ENCODE data around the gene PCCA. TPM values are rescaled to one million over a fixed set of nuclear protein-coding genes. Genes with fewer than 3 reads are reported as not detected.
"Not testable (repeated sequence)": the region's sequence is repeated elsewhere in the genome, so short reads cannot be mapped to it uniquely, and the experiment has no call there.

Gene PCCA, protein sequence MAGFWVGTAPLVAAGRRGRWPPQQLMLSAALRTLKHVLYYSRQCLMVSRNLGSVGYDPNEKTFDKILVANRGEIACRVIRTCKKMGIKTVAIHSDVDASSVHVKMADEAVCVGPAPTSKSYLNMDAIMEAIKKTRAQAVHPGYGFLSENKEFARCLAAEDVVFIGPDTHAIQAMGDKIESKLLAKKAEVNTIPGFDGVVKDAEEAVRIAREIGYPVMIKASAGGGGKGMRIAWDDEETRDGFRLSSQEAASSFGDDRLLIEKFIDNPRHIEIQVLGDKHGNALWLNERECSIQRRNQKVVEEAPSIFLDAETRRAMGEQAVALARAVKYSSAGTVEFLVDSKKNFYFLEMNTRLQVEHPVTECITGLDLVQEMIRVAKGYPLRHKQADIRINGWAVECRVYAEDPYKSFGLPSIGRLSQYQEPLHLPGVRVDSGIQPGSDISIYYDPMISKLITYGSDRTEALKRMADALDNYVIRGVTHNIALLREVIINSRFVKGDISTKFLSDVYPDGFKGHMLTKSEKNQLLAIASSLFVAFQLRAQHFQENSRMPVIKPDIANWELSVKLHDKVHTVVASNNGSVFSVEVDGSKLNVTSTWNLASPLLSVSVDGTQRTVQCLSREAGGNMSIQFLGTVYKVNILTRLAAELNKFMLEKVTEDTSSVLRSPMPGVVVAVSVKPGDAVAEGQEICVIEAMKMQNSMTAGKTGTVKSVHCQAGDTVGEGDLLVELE
- 14.2 and 14.9 TPM in 2 replicates for polyA plus RNA-seq (2014; cell fraction: cytosol; rRNA removed)
- polyA plus RNA-seq (2014; cell fraction: nucleus; rRNA removed) = 22.7 and 24.6 TPM in 2 replicates

- DNase-seq (ENCODE audit: low spot score) = peak; percentile 94
Measured at GRCh38 chr13:100088644-100089464, at the start of gene PCCA. Gene PCCA (plus strand): TSS chr13:100089093. CDS start chr13:100089121, 28 bp downstream.

GRCh38 chr13:100039740-100040139, 49.2 kb upstream of the PCCA start:
- no peak for DNase-seq (ENCODE audit: low spot score)

GRCh38 chr13:100040196-100040595, 48.7 kb upstream of the PCCA start:
- DNase-seq (ENCODE audit: low spot score) = no peak

DNA sequence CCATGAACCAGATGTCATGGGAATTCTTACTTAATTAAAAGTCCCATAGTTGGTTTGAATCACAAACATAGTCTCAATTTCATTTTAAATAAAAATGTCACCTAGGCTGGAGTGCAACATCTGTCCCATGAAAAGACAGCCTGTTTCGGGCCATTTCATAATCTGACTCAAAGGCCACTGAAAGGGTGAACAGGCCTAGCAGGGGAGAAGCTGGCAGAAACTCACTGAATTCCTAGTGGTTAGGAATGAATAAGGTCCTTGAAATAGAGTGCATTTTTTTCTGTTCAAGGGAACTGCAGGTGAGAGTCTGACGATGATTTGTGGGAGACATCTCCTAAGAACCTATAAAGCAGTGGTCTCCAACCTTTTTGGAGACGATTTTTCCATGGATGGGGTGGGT, 44.0 kb upstream of the PCCA start:
- no peak for DNase-seq (ENCODE audit: low spot score)

DNA sequence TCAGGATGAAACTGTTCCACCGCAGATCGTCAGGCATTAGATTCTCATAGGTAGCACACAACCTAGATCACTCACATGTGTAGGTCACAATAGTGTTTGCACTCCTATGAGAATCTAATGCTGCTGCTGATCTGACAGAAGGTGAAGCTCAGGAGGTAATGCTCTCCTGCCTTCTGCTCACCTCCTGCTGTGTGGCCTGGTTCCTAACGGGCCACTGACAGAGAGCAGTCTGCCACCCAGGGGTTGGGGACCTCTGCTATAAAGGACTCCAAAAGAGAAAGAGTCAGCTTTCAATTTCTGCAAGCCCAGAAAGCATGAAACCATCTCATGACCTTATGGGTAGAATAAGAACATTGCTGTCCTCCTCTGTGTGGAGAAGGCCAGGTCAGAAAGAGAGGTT, 43.5 kb upstream of the PCCA start:
- no peak for DNase-seq (ENCODE audit: low spot score)

- no peak for DNase-seq (ENCODE audit: low spot score)
Measured at GRCh38 chr13:100051070-100051469, 37.8 kb upstream of the PCCA start.

DNA sequence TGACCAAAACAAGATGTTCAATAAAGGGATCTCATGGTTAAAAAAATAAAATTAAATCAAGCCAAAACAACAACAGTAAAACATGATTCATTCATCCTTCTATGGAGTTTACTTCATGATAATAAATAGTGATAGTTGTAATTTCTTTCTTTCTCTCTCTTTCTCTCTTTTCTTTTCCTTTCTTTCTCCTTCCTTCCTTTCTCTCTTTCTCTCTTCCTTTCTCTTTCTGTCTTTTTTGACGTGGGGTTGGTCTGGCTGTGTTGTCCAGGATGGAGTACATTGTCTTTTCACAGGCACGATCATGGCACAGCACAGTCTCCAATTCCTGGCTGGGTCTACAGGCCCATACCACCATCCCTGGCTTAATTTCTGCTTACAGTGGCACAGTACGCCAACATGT, 29.1 kb upstream of the PCCA start:
- DNase-seq (ENCODE audit: low spot score) = no peak

DNA sequence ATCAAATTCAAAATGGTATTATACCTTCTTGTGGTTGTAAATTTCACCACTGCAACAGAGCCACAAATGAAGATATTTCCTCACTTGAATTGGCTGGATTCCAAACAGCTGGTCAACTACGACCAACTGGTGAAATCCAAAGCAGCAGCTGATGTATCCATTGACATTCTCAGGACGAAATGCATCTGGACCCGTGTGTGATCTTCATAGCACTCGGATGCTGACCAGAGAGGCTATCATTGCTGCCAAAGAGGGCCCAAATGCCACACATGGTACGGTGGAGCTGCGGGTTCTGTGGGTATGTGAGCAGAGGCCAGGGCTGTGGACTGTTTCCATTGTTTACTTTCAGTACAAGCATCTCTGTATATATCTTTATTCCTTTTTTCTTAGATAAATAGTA, 25.6 kb upstream of the PCCA start:
- DNase-seq (ENCODE audit: low spot score) = no peak

GRCh38 chr13:100063906-100064305, 25.0 kb upstream of the PCCA start:
- DNase-seq (ENCODE audit: low spot score) = no peak

DNA sequence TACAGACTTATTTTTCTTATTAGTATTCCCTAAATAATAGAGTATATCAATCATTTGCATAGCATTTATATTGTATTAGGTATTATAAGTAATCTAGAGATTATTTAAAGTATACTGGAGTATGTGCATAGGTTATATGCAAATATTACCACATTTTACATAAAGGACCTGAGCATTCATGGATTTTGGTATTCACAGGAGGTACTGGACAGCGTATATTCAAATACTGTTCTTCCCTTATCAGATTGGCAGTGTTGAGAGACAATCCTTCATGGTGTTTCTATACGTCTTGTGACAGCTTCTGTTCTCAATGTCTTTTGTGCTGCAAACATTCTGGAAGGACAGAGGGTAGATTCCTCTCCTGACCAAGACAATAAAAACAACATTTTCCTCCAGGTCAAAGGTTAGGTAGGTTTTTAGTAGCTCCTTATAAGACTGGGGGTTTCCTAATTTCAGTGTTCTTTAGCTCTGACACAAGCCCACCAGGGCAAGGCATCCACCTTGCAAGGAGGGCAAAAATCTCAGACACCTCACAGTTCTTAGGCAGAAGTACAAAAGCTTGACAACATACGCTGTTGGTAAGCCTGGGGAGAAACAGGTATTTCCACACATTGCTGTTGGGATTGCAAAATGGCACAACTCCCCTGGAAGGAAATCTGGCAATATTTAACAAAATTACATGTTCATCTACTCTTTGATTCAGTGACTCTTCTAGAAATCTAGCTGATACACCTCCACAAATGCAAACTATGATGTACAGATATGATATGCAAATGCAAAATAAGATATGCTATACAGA, 20.6 kb upstream of the PCCA start:
- no peak for DNase-seq (ENCODE audit: low spot score)

DNA sequence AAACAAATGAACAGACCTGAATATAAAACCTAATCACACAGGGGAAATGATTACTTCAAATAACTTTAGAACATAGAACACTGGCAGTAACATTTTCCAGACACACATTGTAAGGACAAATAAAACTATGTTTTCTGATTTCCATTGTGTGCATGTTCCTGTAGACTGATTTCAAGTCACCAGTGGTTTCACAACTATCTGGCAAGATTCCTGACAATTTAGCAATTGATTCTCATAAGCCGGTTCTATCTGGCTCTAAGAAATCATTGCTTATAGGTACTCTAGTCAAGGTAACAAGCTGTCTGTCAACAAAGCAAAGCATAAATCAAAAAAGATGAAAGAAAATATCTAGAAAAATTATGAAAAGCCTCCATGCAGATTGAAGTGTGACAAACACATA, 19.6 kb upstream of the PCCA start:
- DNase-seq (ENCODE audit: low spot score) = no peak

DNA sequence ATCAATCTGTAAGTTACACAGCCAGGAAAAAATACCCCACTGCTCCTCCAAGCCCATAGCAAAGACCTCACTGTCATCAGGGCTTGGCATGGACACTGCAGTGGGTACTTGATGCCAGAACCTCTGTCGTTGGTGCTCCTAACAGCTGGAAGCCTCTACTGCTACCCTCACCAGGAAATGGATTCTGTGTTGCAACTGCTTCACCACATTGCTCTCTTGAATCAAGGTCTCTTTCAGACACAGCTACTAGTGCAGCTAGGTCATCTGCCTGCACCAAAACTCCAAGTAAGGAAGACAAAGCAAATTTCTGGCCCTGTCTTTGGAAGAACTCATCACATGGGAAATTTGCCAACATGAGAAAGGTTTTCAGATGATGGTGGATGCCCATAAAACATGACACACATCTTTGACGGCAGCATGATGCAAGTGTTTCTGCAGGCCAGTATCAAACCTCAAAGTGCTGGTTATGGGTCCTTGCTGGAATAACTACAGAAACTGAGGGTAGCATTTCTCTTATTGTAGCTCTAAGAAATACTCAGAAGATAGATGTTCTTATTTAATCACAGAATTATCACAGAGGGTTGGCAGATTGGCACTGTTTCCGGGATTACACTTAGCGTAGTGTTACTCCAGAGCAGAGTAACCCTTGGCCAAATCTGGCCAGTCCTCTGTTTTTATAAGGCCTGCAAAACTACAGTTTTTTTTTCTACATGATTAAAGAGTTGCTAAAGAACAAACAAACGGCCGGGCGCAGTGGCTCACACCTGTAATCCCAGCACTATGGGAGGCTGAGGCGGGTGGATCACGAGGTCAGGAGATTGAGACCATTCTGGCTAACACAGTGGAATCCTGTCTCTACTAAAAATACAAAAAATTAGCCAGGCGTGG, 12.9 kb upstream of the PCCA start:
- DNase-seq (ENCODE audit: low spot score) = no peak

DNA sequence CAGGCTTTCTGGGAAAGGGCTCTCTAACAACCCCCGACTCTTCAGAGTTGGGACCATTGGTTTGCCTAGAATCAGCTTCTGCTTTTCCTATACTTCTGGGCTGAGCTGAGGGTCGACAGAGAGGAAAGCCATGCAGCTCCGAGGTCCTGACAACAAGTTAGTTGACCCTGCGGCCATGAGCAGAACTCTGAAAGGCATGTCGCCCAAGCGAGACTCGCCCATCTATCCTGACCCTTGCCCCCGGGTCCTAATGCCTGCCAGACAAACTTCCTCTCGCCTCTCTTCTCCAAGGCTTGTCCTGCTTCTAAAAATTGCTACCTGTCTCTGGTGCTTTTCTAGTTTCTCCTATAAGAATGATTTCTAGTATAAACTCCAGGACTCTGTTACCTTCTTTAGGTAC, 9.9 kb upstream of the PCCA start:
- not testable (repeated sequence) for DNase-seq (ENCODE audit: low spot score)

GRCh38 chr13:100083401-100083800, 5.5 kb upstream of the PCCA start:
- not testable (repeated sequence) for DNase-seq (ENCODE audit: low spot score)

- DNase-seq (ENCODE audit: low spot score) = no peak
Measured at GRCh38 chr13:100088273-100088643, 635 bp upstream of the PCCA start.

GRCh38 chr13:100089465-100090032, 656 bp downstream of the PCCA start:
- DNase-seq (ENCODE audit: low spot score) = peak; percentile 34

DNA sequence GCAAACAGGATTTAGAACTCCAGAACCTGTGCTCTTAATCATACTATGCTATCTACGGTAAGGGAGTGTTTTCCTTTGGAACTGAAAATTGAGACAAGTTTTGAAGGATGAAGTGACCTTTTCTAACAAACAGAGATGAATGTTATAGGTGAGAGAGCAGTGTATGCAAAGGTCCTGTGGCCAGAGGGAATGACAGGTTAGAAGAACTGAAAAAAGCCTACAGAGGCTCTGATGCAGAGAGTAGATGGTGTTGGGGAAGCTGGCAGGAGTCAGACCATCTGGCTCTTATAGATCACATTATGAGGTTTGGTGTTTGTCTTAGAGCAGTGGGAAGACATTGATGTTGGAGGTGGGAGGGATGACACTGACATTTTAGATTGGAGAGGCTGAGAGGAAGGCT, 2.0 kb downstream of the PCCA start:
- DNase-seq (ENCODE audit: low spot score) = no peak

- DNase-seq (ENCODE audit: low spot score) = no peak
Measured at GRCh38 chr13:100091391-100091790, 2.5 kb downstream of the PCCA start.

DNA sequence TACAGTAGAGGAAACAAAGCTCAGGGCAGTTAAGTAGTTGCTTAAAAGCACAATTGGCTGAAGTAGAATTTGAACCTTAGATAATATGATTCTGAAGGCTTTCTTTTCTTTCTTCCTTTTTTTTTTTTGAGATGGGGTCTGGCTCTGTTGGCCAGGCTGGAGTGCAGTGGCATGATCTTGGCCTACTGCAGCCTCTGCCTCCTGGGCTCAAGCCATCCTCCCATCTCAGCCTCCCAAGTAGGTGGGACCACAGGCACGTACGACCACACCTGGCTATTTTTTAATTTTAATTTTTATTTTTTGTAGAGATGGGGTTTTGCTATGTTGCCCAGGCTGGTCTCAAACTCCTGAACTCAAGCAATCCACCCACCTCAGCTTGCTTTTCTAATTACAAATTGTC, 3.4 kb downstream of the PCCA start:
- DNase-seq (ENCODE audit: low spot score) = not testable (repeated sequence)

- no peak for DNase-seq (ENCODE audit: low spot score)
Measured at GRCh38 chr13:100095498-100095897, 6.6 kb downstream of the PCCA start.
